HAP-1 (cell line): Measurements from ENCODE around the gene ABTB1.

ENCODE experiments used
- DNase-seq, 2 experiments: peaks; one replicate each; pipeline ENCODE4 v3.0.0-alpha.2; 2016 to 2020; ENCODE audit warnings: low spot score in 2 of 2
- H3K27me3 ChIP-seq: fragments of 250-450 bp; sonication (Bioruptor Pico); 2 replicates; pipeline ENCODE4 v1.5.1; 2020; ENCODE audit warnings: low read depth, mild to moderate bottlenecking, moderate library complexity
- H3K36me3 ChIP-seq: fragments of 250-450 bp; sonication (Bioruptor Pico); replicated peaks from 2 replicates; pipeline ENCODE4 v1.5.1; 2020; ENCODE audit warnings: mild to moderate bottlenecking
- H3K4me1 ChIP-seq: fragments of 250-450 bp; sonication (Bioruptor Pico); 2 replicates; pipeline ENCODE4 v1.5.1; 2020; ENCODE audit warnings: mild to moderate bottlenecking
- H3K4me3 ChIP-seq: fragments of 250-450 bp; sonication (Bioruptor Pico); 2 replicates; pipeline ENCODE4 v1.5.1; 2020; ENCODE audit warnings: mild to moderate bottlenecking, moderate library complexity
- H3K9me3 ChIP-seq: fragments of 250-450 bp; sonication (Bioruptor Pico); 2 replicates; pipeline ENCODE4 v1.5.1; 2020; ENCODE audit warnings: mild to moderate bottlenecking, moderate library complexity
- in situ Hi-C: fragments of 300-500 bp; cut with MboI; formaldehyde crosslinking; loops from 3 replicates; pipeline ENCODE4 v1.14.3; 2020; ENCODE audit warnings: low sequenced_read_pairs, inconsistent platforms, mixed read lengths

ABTB1 gene

DNA sequence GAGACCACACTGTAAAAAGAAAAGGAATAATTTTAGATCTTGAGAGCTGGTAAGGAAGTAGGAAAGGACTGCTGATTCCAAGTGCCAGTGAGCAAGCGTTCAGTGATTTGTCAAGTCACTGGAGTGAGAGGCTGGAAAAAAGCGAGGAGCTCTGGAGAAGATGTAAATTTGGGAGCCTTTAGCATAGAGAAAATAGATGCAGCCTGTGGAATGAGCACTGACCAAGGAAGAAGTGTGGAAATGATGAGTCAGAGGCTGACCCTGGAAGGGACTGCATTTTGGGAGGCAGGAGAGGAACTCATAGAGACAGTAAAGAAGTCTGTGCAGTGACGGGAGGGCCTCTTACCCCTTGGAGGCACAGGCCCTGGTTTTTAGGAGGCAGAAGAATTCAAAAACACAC is 17.1 kb upstream of the ABTB1 start:
- no peaks in the 10 kb centered on the region for H3K9me3 ChIP-seq
- H3K27me3 ChIP-seq, result no peaks in the 10 kb centered on the region
- H3K4me3 ChIP-seq, result no peak overlapping the region
- in situ Hi-C loops, result no loop called here
- DNase-seq, result no peak
- H3K4me1 ChIP-seq, result no peaks in the 10 kb centered on the region; the same call in 1 of the 2 replicates
- no peaks in the 10 kb centered on the region; the same call in 1 of the 2 replicates for H3K36me3 ChIP-seq

DNA sequence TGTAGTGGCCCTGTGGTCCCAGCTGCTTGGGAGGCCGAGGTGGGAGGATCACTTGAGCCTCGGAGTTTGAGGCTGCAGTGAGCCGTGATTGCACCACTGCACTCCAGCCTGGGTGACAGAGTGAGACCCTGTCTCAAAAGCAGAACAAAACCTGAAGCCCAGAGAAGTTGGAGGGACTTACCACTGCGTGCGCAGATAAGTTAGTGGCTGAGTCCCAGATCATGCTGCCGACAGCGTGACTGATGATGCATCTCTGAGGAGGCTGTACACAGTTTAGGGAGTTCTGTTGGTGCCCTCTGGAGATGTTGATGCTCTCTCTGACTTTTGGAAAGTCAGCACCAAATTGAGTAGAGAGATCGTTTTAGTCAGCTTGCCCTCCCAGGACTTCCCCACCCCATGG is 15.8 kb upstream of the ABTB1 start:
- H3K9me3 ChIP-seq, result no peaks in the 10 kb centered on the region
- H3K27me3 ChIP-seq, result no peaks in the 10 kb centered on the region
- in situ Hi-C loops, result no loop called here
- H3K4me3 ChIP-seq, result no peak overlapping the region
- no peaks in the 10 kb centered on the region; the same call in 1 of the 2 replicates for H3K4me1 ChIP-seq
- H3K36me3 ChIP-seq, result no peaks in the 10 kb centered on the region; the same call in 1 of the 2 replicates
- no peak for DNase-seq

DNA sequence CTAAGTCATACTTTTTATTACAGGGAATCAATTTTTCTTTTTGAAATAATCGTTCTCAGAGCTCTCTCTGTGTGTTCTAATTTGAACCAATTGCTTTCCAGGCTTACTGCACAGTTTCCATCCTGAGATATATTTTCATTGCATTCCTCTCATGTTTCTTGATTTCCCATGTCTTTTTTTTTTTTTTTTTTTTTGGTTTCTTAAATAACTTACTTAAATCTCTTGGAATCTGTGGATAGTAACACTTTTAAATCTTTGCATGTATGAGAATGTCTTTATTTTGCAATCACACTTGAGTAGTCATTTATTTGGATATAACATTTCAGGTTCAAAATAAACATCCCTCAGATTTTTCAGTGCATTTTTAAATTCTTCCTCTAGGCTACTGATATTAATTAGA is 14.5 kb upstream of the ABTB1 start:
- no peak overlapping the region for H3K4me3 ChIP-seq
- no peak for DNase-seq
- in situ Hi-C loops, result no loop called here
- no peaks in the 10 kb centered on the region; the same call in 1 of the 2 replicates for H3K36me3 ChIP-seq
- no peaks in the 10 kb centered on the region for H3K27me3 ChIP-seq
- no peaks in the 10 kb centered on the region; the same call in 1 of the 2 replicates for H3K4me1 ChIP-seq
- H3K9me3 ChIP-seq, result no peaks in the 10 kb centered on the region

DNA sequence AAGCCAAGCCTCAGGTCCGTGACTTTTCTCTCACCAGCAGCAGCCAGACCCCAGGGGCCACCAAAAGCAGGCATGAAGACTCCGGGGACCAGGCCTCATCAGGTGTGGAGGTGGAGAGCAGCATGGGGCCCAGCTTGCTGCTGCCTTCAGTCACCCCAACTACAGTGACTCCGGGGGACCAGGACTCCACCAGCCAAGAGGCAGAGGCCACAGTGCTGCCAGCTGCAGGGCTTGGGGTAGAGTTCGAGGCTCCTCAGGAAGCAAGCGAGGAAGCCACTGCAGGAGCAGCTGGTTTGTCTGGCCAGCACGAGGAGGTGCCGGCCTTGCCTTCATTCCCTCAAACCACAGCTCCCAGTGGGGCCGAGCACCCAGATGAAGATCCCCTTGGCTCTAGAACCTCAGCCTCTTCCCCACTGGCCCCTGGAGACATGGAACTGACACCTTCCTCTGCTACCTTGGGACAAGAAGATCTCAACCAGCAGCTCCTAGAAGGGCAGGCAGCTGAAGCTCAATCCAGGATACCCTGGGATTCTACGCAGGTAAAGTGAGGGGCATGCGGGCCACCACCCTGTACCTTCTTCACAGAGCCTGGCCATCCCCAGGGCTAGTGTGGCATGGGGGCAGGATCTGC is 12.0 kb upstream of the ABTB1 start:
- no peak overlapping the region for H3K4me3 ChIP-seq
- in situ Hi-C loops, result no loop called here
- no peak for DNase-seq
- no peaks in the 10 kb centered on the region for H3K27me3 ChIP-seq
- H3K9me3 ChIP-seq, result no peaks in the 10 kb centered on the region
- peaks cover 4% of the 10 kb centered on the region for H3K36me3 ChIP-seq
- no peaks in the 10 kb centered on the region for H3K4me1 ChIP-seq

DNA sequence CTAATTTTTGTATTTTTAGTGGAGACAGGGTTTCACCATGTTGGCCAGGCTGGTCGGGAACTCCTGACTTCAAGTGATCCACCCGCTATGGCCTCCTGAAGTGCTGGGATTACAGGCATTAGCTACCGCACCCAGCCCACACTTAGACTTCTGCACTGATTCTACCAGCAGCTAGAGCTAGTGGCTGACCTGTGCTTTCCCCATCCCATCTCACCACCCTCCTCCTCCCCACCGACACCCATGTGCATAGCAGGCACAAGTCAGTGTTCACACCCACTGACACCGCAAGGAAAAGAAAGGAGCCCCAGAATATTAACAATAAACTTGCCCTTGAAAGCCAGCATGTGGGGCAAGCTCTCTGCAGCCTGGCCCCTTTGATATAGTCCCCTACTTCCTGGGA is 11.2 kb upstream of the ABTB1 start:
- in situ Hi-C loops, result no loop called here
- Histone ChIP-seq H3K9me3 (no peaks in the 10 kb centered on the region), H3K4me3 (no peak overlapping the region), H3K27me3 (no peaks in the 10 kb centered on the region), H3K4me1 (no peaks in the 10 kb centered on the region), H3K36me3 (peaks cover 4% of the 10 kb centered on the region)
- no peak for DNase-seq

DNA sequence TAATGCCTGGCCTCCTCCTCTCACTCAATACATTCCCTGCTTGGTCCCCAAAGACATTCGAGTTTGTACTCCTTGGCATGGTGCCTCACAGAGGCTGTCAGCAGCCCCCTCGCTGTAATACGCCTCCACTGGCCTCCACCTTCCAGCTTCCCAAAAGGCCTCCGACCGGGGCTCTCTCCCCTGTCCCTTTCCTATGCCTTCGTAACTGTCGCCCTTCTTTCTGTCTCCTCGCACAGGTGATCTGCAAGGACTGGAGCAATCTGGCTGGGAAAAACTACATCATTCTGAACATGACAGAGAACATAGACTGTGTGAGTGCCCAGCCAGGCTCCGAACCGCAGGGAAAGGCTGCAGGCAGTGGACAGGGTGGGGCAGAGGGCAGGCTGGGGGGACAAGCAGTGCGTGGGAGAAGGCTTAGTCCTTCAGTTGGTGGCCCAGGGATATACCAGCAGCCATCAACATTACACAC is 10.7 kb upstream of the ABTB1 start:
- no peak overlapping the region for H3K4me3 ChIP-seq
- no peaks in the 10 kb centered on the region for H3K27me3 ChIP-seq
- DNase-seq, result no peak
- H3K4me1 ChIP-seq, result no peaks in the 10 kb centered on the region
- in situ Hi-C loops, result no loop called here
- H3K9me3 ChIP-seq, result no peaks in the 10 kb centered on the region
- H3K36me3 ChIP-seq, result peaks cover 4% of the 10 kb centered on the region

DNA sequence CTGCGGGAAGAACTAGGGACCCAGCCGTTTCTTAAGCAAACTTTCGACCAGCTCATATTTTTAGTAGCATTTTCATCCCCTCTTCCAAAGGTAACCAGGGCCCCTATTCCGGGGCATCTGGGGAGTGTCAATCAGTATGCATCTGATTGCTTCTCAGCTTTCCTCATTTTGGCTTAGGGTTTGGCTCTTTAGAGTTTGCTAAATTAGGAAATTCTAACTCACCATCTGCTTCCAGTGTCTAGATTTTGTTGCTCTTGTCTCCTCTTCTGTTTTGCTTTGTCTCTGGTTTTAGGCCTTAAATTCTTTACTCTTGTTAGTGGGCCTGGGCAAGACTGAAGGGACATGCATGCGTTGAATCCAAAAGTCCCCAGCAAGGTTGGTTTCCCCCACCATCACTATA is 9.6 kb upstream of the ABTB1 start:
- no peaks in the 10 kb centered on the region for H3K9me3 ChIP-seq
- DNase-seq, result no peak
- no peaks in the 10 kb centered on the region for H3K27me3 ChIP-seq
- H3K4me1 ChIP-seq, result no peaks in the 10 kb centered on the region
- H3K4me3 ChIP-seq, result no peak overlapping the region
- in situ Hi-C loops, result no loop called here
- peaks cover 4% of the 10 kb centered on the region for H3K36me3 ChIP-seq

DNA sequence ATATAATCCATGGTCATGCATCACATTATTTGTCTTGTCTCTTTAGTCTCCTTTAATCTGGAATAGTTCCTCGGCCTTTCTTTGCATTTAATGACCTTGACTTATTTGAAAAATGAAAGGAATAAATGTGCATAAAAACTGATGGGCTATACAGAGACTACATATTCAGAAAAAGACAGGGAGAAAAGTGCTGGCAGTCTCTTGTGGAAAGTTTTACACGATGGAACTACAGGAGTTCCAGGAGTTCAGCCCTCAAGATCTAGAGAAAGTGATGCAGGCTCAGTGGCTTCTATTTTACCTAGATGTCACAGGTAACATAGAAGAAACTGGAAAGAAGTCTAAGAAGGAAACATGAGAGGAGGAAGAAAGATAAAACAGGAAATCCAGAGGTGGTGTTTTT is 7.6 kb upstream of the ABTB1 start:
- no peak overlapping the region for H3K4me3 ChIP-seq
- H3K36me3 ChIP-seq, result peaks cover 4% of the 10 kb centered on the region
- H3K4me1 ChIP-seq, result no peaks in the 10 kb centered on the region
- DNase-seq, result no peak
- in situ Hi-C loops, result no loop called here
- H3K9me3 ChIP-seq, result no peaks in the 10 kb centered on the region
- H3K27me3 ChIP-seq, result no peaks in the 10 kb centered on the region

DNA sequence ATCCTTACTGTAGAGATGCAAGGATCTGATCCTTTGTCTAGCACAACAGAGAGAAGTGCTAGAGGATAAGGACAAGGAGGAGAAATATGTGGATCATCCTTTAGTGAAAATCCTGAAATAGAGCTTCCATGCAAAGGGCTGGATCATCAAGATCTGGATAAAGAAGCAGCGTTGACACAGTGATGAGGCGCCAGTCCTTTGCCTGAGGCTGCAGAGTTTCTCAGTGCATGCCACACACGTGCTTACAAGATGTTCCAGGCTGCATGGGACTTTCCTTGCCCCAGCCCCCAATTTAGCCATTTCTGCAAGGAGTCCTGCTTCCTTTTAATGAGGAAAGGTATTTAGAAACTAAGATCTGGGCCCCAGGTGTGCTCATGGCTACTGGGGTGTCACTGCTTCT is 7.2 kb upstream of the ABTB1 start:
- Histone ChIP-seq H3K4me3 (no peak overlapping the region), H3K9me3 (no peaks in the 10 kb centered on the region), H3K36me3 (peaks cover 4% of the 10 kb centered on the region), H3K4me1 (no peaks in the 10 kb centered on the region), H3K27me3 (no peaks in the 10 kb centered on the region)
- no peak for DNase-seq
- in situ Hi-C loops, result no loop called here

DNA sequence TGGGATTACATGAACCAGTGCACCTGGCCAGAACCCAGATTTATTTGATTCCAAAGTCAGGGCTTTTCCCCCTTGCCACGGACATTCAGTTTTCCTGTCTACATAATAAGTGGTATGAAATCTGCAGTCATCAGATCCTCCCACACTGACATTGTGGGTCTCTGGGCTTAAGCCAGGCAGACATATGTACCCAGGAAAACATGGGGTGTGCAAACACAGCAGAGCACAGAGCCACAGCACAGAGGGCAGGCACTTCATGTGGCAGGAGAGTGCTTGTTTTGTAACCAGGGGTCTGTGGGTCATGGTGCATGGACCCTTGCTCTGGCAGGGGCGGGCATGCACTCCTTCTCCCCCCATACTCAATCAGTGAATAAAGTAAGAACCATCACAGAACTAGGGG is 6.1 kb upstream of the ABTB1 start:
- in situ Hi-C loops, result no loop called here
- Histone ChIP-seq H3K4me1 (no peaks in the 10 kb centered on the region), H3K9me3 (no peaks in the 10 kb centered on the region), H3K27me3 (no peaks in the 10 kb centered on the region), H3K4me3 (no peak overlapping the region), H3K36me3 (peaks cover 4% of the 10 kb centered on the region)
- no peak for DNase-seq

DNA sequence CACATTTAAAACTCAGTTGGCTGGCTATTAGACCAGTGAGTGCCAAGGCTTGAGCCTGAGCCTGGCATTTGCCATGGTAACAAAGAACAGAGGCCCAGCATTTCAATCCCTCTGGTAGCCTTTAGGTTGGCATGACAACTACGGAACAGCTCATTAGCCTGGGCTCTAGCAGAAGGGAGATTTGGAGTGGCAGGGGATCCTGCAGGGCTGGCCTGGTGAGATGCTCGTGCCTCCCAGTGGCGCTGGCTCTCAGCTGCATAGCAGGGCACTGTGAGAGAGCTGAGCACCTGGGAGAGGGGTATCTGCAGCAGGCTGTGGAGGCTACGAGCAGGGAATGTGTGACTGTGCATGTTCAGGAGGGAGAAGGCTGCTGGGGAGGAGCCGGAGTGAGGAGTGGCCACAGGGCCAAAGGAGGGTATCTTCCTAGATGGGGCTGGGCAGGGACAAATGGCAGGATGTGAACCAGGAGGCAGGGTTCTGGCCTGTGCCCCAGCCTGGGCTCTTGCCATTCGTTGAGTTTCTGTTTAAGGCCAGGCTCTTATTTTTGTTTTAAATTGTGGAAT is 5.6 kb upstream of the ABTB1 start:
- no peaks in the 10 kb centered on the region for H3K27me3 ChIP-seq
- peaks cover 4% of the 10 kb centered on the region for H3K36me3 ChIP-seq
- no peaks in the 10 kb centered on the region for H3K9me3 ChIP-seq
- no peak for DNase-seq
- no peak overlapping the region for H3K4me3 ChIP-seq
- in situ Hi-C loops, result no loop called here
- H3K4me1 ChIP-seq, result no peaks in the 10 kb centered on the region

DNA sequence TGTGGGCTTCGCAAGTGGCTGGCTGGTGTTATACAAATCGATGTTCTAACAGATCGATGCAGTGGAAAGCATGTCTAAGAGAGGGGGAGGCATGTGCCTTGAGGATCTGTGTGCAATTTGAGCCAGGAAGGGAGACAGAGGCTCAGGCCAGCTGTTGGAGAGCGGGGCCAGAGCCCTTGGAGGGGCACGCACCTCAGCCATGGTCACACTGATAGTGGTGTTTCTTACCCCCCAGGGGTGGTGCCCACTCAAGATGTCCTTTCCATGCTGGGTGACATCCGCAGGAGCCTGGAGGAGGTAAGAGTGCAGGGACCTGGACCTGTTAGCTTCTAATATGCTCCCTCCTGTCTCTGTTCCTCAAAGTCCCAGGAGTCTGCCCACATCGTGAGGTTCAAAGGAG is 3.8 kb upstream of the ABTB1 start:
- Histone ChIP-seq H3K9me3 (no peaks in the 10 kb centered on the region), H3K4me1 (no peaks in the 10 kb centered on the region), H3K36me3 (peaks cover 4% of the 10 kb centered on the region), H3K4me3 (no peak overlapping the region), H3K27me3 (no peaks in the 10 kb centered on the region)
- in situ Hi-C loops, result no loop called here
- no peak for DNase-seq

DNA sequence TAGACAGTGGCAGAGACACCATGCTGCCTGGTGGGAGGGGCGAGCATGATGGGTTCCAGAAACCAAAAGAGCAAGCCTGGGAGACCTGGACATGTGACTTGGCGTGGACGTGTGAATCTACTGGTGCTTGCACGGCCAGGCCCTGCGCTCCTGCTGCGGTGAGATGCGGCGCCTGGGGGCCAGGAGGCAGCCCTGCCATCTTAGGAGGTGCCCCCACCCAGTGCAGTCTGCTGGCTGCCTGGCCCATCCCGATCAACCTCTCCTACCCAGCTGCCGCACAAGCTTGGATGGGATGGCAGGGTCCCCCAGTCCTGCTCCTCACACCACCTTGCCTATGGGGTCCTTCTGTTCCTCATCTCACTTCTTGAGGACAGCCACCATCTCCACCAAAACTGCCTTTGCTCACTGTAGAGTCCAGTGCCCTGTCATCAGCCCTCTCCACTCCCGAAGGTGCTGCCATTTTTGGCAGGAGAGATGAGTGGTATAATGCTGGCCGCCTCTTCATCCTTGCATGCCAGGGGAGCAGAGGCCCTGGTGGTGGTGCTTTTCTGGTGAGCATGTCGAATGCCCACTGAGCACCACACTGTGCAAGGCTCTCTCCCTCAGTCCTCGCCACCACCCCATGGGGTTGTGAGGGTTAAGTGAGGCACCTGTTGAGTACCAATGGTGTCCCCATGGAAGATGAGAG is 3.1 kb upstream of the ABTB1 start:
- in situ Hi-C loops, result no loop called here
- Histone ChIP-seq H3K9me3 (no peaks in the 10 kb centered on the region), H3K4me3 (no peak overlapping the region), H3K36me3 (peaks cover under 1% of the 10 kb centered on the region; the same call in 1 of the 2 replicates), H3K4me1 (no peaks in the 10 kb centered on the region), H3K27me3 (no peaks in the 10 kb centered on the region)
- no peak for DNase-seq

DNA sequence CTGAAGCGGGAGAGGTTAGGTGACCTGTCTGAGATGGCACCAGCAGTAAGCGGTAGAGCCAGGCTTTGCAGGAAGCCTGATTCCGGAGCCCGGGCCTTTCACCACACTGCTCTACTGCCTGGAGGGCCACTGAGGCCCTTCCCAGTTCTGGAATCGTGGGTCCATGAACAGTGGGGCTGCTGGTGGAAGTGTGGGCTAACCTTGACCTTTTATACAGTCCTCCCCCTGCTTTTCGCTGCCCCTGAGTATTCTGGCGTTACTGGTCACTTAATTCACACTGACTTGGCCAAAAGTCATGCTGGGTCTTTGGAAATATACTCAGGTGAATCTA is 2.6 kb upstream of the ABTB1 start:
- in situ Hi-C loops, result no loop called here
- H3K27me3 ChIP-seq, result no peaks in the 10 kb centered on the region
- no peak for DNase-seq

More for the DNA sequence above, 2.6 kb upstream of the ABTB1 start:
- Histone ChIP-seq H3K36me3 (no peaks in the 10 kb centered on the region), H3K9me3 (no peaks in the 10 kb centered on the region), H3K4me3 (no peak overlapping the region), H3K4me1 (no peaks in the 10 kb centered on the region)
